Activated CD8-positive, alpha-beta memory T cell treated with anti-CD3 and anti-CD28 coated beads for 24 hours (primary cell): ENCODE data around the gene DMP1.
"Not testable (repeated sequence)": the region's sequence is repeated elsewhere in the genome, so short reads cannot be mapped to it uniquely, and the experiment has no call there.

Experiments
- DNase-seq: peaks from one replicate; pipeline ENCODE4 v3.0.0-alpha.2; 2020

DMP1 gene

DNA sequence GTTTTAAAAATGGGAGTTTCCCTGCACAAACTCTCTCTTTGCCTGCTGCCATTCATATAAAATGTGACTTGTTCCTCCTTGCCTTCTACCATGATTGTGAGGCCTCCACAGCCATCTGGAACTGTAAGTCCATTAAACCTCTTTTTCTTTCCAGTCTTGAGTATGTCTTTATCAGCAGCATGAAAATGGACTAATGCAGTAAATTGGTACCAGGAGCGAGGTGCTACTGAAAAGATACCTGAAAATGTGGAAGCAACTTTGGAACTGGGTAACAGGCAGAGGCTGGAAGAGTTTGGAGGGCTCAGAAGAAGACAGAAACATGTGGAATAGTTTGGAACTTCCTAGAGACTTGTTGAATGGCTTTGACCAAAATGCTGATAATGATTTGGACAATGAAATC lies 40.9 kb downstream of the DMP1 start:
- not testable (repeated sequence) for DNase-seq

DNA sequence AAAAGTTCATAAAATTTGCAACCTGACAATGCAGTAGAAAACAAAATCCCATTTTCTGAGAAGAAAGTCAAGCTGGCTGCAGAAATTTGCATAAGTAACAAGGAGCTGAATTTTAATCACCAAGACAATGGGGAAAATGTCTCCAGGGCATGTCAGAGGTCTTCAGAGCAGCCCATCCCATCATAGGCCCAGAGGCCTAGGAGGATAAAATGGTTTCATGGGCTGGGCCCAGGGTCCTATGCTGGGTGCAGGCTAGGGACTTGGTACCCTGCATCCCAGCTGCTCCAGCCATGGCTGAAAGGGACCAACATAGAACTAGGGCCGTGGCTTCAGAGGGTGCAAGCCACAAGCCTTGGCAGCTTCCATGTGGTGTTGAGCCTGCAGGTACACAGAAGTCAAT lies 42.0 kb downstream of the DMP1 start:
- DNase-seq: not testable (repeated sequence)

DNA sequence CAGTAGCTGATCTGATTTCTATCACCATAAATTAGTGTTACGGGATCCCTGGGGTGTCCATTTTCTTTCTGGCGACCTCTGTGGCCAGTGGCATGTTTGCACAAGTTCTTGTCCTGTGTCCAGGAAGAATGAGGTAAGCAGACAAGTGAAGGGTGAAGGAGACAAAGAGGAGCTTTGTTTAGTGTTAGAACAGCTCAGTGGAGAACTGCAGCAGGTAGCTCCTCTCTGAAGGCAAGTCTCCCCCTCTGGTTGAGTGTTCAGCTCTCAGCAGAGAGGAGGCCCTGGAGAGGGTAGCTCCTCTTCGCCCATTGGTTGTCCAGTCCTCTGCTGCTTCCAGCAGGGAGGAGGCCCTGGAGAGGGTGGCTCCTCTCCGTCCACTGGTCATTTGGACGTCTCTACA lies 47.2 kb downstream of the DMP1 start:
- no peak for DNase-seq

GRCh38 chr4:87697945-87698344 lies 47.9 kb downstream of the DMP1 start:
- no peak for DNase-seq

- DNase-seq: no peak
Measured at GRCh38 chr4:87698394-87698793, 48.3 kb downstream of the DMP1 start.

GRCh38 chr4:87704001-87704400 lies 53.9 kb downstream of the DMP1 start:
- no peak for DNase-seq

DNA sequence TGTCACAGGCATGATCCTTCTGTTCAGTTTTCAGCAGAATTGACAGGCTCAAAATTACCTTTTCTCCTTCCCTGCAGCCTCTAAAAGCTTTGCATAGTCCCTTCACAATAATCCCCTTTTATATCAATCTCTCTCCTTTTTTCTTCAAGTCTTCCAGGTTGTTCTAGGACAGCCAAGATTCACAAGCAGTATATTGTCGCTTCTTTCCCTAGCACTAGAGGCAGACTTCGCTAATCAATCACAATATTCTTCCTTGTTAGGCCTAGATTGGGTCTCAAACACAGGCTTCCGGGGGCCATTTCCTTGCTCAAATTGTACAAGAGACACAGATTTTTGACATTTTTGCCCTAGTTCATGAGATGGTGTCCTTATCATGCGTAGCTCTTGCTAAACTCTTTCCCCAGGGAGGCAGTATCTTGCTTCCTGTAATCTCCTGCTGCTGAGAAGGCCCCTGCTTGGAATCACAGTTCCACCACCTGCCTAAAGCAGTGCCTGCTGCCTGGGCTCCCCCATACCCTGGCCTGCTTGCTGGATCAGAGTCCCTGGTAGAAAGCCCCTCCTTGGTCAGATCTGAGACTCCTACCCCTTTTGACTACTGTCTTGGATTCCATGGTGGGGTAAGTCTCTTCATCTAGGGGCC lies 57.3 kb downstream of the DMP1 start:
- DNase-seq: no peak
